Lower leg skin (tissue), 3 donors: ENCODE data around the gene RAD23B.

ENCODE experiments used
- POLR2A ChIP-seq, 2 donors: fragments of 450-650 bp; IDR thresholded peaks; one replicate each; pipeline ENCODE4 v1.6.1; 2016 to 2017; ENCODE audit warnings: antibody characterized with exemption in 2 of 2, mild to moderate bottlenecking in 1 of 2, moderate library complexity in 1 of 2
- TF ChIP-seq, protein P1 (sequence below), 3 donors: fragments of 450-650 bp; IDR thresholded peaks; one replicate each; pipeline ENCODE4 v1.5.1; 2016; ENCODE audit warnings: antibody characterized with exemption in 3 of 3, mild to moderate bottlenecking in 3 of 3, moderate library complexity in 2 of 3

DNA sequence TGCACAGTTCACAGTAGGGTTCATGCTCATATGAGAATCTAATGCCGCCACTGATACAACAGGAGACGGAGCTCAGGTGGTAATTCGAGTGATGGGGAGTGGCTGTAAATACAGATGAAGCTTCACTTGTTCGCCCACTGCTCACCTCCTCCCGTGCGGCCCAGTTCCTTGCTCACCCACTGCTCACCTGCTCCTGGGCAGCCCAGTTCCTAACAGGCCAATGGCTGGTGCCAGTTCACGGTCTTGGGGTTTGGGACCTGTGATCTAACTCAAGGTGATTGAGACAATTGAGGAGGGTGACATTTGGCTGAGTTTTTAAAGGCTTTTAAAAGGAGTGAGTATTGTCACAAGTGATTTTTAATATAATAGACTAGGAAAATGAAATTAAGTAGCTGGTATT, 45.4 kb downstream of the RAD23B start:
- TF ChIP-seq, protein P1, sequence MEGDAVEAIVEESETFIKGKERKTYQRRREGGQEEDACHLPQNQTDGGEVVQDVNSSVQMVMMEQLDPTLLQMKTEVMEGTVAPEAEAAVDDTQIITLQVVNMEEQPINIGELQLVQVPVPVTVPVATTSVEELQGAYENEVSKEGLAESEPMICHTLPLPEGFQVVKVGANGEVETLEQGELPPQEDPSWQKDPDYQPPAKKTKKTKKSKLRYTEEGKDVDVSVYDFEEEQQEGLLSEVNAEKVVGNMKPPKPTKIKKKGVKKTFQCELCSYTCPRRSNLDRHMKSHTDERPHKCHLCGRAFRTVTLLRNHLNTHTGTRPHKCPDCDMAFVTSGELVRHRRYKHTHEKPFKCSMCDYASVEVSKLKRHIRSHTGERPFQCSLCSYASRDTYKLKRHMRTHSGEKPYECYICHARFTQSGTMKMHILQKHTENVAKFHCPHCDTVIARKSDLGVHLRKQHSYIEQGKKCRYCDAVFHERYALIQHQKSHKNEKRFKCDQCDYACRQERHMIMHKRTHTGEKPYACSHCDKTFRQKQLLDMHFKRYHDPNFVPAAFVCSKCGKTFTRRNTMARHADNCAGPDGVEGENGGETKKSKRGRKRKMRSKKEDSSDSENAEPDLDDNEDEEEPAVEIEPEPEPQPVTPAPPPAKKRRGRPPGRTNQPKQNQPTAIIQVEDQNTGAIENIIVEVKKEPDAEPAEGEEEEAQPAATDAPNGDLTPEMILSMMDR (IDR thresholded peaks at IDR 0.05) = no peak
- TF ChIP-seq POLR2A (IDR thresholded peaks at IDR 0.05) = no peak
